ENCODE measurements around the gene RPS6KA5. TPM values are rescaled to one million over a fixed set of nuclear protein-coding genes. Genes with fewer than 3 reads are reported as not detected.

RPS6KA5 gene
- total RNA-seq, 2 donors from 2014 or later: 15.2 to 19.2 TPM

GRCh38 chr14:91075553-91075952 is 15.1 kb upstream of the RPS6KA5 start:
- intact Hi-C loops (cut with DNase I): no loop called here
- H3K4me3 ChIP-seq: no peak overlapping the region
- peak; percentile 51 for DNase-seq
- TF ChIP-seq CTCF (IDR thresholded peaks at IDR 0.05): no peak
- H3K9ac ChIP-seq (ENCODE audit: low read depth in 2 of 2, low read length in 2 of 2): no peak overlapping the region
- H3K27me3 ChIP-seq: no peaks in the 10 kb centered on the region
- no peaks in the 10 kb centered on the region for H3K4me1 ChIP-seq
- H3K9me3 ChIP-seq: no peaks in the 10 kb centered on the region
- H3K36me3 ChIP-seq: no peaks in the 10 kb centered on the region
- H3K27ac ChIP-seq: peak overlapping the region; percentile 18

- no peak for TF ChIP-seq CTCF (IDR thresholded peaks at IDR 0.05)
- Histone ChIP-seq H3K4me3 (no peak overlapping the region), H3K9ac (ENCODE audit: low read depth in 2 of 2, low read length in 2 of 2) (no peak overlapping the region), H3K4me1 (no peaks in the 10 kb centered on the region), H3K27ac (no peak overlapping the region), H3K9me3 (no peaks in the 10 kb centered on the region), H3K27me3 (no peaks in the 10 kb centered on the region), H3K36me3 (no peaks in the 10 kb centered on the region)
- intact Hi-C loops (cut with DNase I): no loop called here
- DNase-seq: no peak
Observed at GRCh38 chr14:91070572-91070971, 10.1 kb upstream of the RPS6KA5 start.

- no peak for TF ChIP-seq CTCF (IDR thresholded peaks at IDR 0.05)
- no peaks in the 10 kb centered on the region for H3K4me1 ChIP-seq
- DNase-seq: no peak
- no peak overlapping the region for H3K4me3 ChIP-seq
- H3K27me3 ChIP-seq: no peaks in the 10 kb centered on the region
- no peak overlapping the region for H3K9ac ChIP-seq (ENCODE audit: low read depth in 2 of 2, low read length in 2 of 2)
- intact Hi-C loops (cut with DNase I): no loop called here
- no peaks in the 10 kb centered on the region for H3K9me3 ChIP-seq
- no peaks in the 10 kb centered on the region for H3K36me3 ChIP-seq
- H3K27ac ChIP-seq: no peak overlapping the region
Observed at GRCh38 chr14:91068642-91069041, 8.2 kb upstream of the RPS6KA5 start.

GRCh38 chr14:91067186-91067585 is 6.7 kb upstream of the RPS6KA5 start:
- H3K36me3 ChIP-seq: no peaks in the 10 kb centered on the region
- DNase-seq: no peak
- H3K27me3 ChIP-seq: no peaks in the 10 kb centered on the region
- intact Hi-C loops (cut with DNase I): no loop called here
- TF ChIP-seq CTCF (IDR thresholded peaks at IDR 0.05): no peak
- no peaks in the 10 kb centered on the region for H3K4me1 ChIP-seq
- no peaks in the 10 kb centered on the region for H3K9me3 ChIP-seq
- H3K4me3 ChIP-seq: no peak overlapping the region
- no peak overlapping the region for H3K27ac ChIP-seq
- H3K9ac ChIP-seq (ENCODE audit: low read depth in 2 of 2, low read length in 2 of 2): no peak overlapping the region

- Histone ChIP-seq H3K36me3 (no peaks in the 10 kb centered on the region), H3K9ac (ENCODE audit: low read depth in 2 of 2, low read length in 2 of 2) (no peak overlapping the region), H3K4me3 (no peak overlapping the region), H3K9me3 (no peaks in the 10 kb centered on the region), H3K4me1 (no peaks in the 10 kb centered on the region), H3K27ac (no peak overlapping the region), H3K27me3 (no peaks in the 10 kb centered on the region)
- intact Hi-C loops (cut with DNase I): no loop called here
- TF ChIP-seq CTCF (IDR thresholded peaks at IDR 0.05): no peak
- DNase-seq: no peak
Observed at GRCh38 chr14:91065266-91065665, 4.8 kb upstream of the RPS6KA5 start.

GRCh38 chr14:91063119-91063518 is 2.7 kb upstream of the RPS6KA5 start:
- Histone ChIP-seq H3K27me3 (no peaks in the 10 kb centered on the region), H3K27ac (no peak overlapping the region), H3K9ac (ENCODE audit: low read depth in 2 of 2, low read length in 2 of 2) (no peak overlapping the region), H3K9me3 (no peaks in the 10 kb centered on the region), H3K4me3 (no peak overlapping the region), H3K4me1 (no peaks in the 10 kb centered on the region), H3K36me3 (no peaks in the 10 kb centered on the region)
- intact Hi-C loops (cut with DNase I): no loop called here
- DNase-seq: no peak
- no peak for TF ChIP-seq CTCF (IDR thresholded peaks at IDR 0.05)

Measured in colonic mucosa (tissue), 4 donors.